Osteocyte (in vitro differentiated cells): ENCODE measurements around the gene SMCHD1. TPM values are rescaled to one million over a fixed set of nuclear protein-coding genes. Genes with fewer than 3 reads are reported as not detected.

ENCODE experiments used
- DNase-seq: peaks from one replicate; pipeline ENCODE4 v3.0.0; 2021; ENCODE audit warnings: mixed read lengths; ENCODE audit not compliant: unreplicated experiment; ENCODE audit errors: extremely low spot score
- H3K27ac Mint-ChIP-seq: one replicate; pipeline ENCODE4 v1.8.0; 2021; ENCODE audit warnings: mild to moderate bottlenecking, mixed read lengths; ENCODE audit not compliant: unreplicated experiment
- H3K27me3 Mint-ChIP-seq: one replicate; pipeline ENCODE4 v1.8.0; 2021; ENCODE audit warnings: mixed read lengths; ENCODE audit not compliant: unreplicated experiment
- H3K36me3 Mint-ChIP-seq: one replicate; pipeline ENCODE4 v1.8.0; 2021; ENCODE audit warnings: mixed read lengths; ENCODE audit not compliant: unreplicated experiment
- H3K4me1 Mint-ChIP-seq: one replicate; pipeline ENCODE4 v1.8.0; 2021; ENCODE audit warnings: mixed read lengths; ENCODE audit not compliant: unreplicated experiment
- H3K4me3 Mint-ChIP-seq: one replicate; pipeline ENCODE4 v1.8.0; 2021; ENCODE audit warnings: mild to moderate bottlenecking, moderate library complexity, mixed read lengths; ENCODE audit not compliant: unreplicated experiment
- H3K9me3 Mint-ChIP-seq: one replicate; pipeline ENCODE4 v1.8.0; 2021; ENCODE audit warnings: mixed read lengths; ENCODE audit not compliant: unreplicated experiment
- total RNA-seq: library from RNA; stranded (reverse); gene quantifications from 2 replicates; pipeline ENCODE4 v1.2.1, GENCODE V29; 2021
- TF ChIP-seq, protein P1 (sequence below): fragments of 200-600 bp; sonication (generic); IDR thresholded peaks from 2 replicates; pipeline ENCODE4 v1.5.0; 2021; ENCODE audit warnings: antibody characterized with exemption, mild to moderate bottlenecking, moderate library complexity

The SMCHD1 gene
- total RNA-seq, 1 donor from 2014 or later, result 58.1 TPM

DNA sequence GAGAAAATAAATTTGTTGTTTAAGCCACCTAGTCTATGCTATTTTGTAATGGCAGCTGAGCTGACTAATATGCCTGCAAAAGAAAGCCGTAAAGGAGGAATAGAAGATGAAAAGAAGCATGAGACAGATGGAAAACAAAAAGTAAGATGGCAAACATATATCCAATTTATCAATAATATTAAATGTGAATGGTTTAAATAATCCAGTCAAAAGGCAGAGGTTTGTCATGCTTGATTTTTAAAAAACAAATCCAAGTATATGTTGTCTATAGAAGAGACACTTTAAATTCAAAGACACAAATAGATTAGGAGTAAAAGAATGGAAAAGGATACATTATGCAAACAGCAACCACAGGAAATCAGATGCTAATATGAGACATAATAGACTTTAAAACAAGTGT is 155.9 kb downstream of the SMCHD1 start:
- TF ChIP-seq, protein P1, sequence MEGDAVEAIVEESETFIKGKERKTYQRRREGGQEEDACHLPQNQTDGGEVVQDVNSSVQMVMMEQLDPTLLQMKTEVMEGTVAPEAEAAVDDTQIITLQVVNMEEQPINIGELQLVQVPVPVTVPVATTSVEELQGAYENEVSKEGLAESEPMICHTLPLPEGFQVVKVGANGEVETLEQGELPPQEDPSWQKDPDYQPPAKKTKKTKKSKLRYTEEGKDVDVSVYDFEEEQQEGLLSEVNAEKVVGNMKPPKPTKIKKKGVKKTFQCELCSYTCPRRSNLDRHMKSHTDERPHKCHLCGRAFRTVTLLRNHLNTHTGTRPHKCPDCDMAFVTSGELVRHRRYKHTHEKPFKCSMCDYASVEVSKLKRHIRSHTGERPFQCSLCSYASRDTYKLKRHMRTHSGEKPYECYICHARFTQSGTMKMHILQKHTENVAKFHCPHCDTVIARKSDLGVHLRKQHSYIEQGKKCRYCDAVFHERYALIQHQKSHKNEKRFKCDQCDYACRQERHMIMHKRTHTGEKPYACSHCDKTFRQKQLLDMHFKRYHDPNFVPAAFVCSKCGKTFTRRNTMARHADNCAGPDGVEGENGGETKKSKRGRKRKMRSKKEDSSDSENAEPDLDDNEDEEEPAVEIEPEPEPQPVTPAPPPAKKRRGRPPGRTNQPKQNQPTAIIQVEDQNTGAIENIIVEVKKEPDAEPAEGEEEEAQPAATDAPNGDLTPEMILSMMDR, result no peak
- Mint-ChIP-seq H3K4me3 (no peak overlapping the region), H3K4me1 (peaks cover 6% of the 10 kb centered on the region), H3K27me3 (no peaks in the 10 kb centered on the region), H3K9me3 (peaks cover 38% of the 10 kb centered on the region), H3K27ac (no peak overlapping the region), H3K36me3 (peaks cover 3% of the 10 kb centered on the region)
- DNase-seq, result no peak

DNA sequence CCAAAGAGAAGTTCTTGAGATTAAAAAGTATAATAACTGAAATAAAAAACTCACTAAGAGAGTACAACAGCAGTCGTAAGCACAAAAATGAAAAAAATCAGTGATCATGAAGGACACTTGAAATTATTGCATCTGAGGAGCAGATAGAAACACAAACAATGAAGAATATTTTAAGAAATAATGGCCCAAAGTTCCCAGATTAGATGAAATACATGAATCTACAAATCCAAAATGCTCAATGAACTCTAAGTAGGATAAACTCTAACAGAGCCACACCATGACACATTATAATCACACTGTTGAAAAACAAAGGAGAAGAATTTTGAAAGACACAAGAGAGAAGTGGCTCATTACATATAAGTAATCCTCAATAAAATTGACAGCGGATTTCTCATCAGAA is 159.4 kb downstream of the SMCHD1 start:
- TF ChIP-seq, protein P1, result no peak
- Mint-ChIP-seq H3K9me3 (peaks cover 44% of the 10 kb centered on the region), H3K4me1 (no peaks in the 10 kb centered on the region), H3K36me3 (peaks cover 3% of the 10 kb centered on the region), H3K27ac (no peak overlapping the region), H3K27me3 (peaks cover 4% of the 10 kb centered on the region), H3K4me3 (no peak overlapping the region)
- DNase-seq, result no peak

DNA sequence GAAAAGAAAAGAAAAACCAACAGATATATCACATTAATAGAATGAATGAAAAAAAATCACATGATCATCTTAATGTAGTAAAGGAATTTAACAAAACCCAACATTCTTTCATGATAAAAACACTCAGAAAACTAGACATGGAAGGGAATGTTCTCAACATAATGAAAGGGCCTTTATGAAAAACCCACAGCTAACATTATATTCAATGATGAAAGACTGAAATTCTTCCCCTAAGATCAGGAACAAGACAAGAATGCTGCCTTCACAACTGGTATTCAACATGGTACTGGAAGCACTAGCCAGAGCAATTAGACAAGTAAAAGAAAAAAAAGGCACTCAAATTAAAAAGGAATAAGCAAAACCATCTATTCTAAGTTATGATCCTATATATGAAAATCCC is 162.8 kb downstream of the SMCHD1 start:
- H3K4me1 Mint-ChIP-seq, result no peaks in the 10 kb centered on the region
- peaks cover 22% of the 10 kb centered on the region for H3K9me3 Mint-ChIP-seq
- DNase-seq, result no peak
- no peaks in the 10 kb centered on the region for H3K36me3 Mint-ChIP-seq
- H3K27me3 Mint-ChIP-seq, result peaks cover 7% of the 10 kb centered on the region
- H3K27ac Mint-ChIP-seq, result no peak overlapping the region
- TF ChIP-seq, protein P1, result no peak
- H3K4me3 Mint-ChIP-seq, result no peak overlapping the region

GRCh38 chr18:2821695-2822094 is 166.2 kb downstream of the SMCHD1 start:
- Mint-ChIP-seq H3K36me3 (no peaks in the 10 kb centered on the region), H3K4me1 (no peaks in the 10 kb centered on the region), H3K4me3 (no peak overlapping the region), H3K27ac (no peak overlapping the region), H3K27me3 (peaks cover 10% of the 10 kb centered on the region), H3K9me3 (peaks cover 7% of the 10 kb centered on the region)
- no peak for DNase-seq
- TF ChIP-seq, protein P1, result no peak

- peaks cover 10% of the 10 kb centered on the region for H3K27me3 Mint-ChIP-seq
- no peaks in the 10 kb centered on the region for H3K36me3 Mint-ChIP-seq
- TF ChIP-seq, protein P1, result no peak
- no peak overlapping the region for H3K4me3 Mint-ChIP-seq
- no peak for DNase-seq
- no peaks in the 10 kb centered on the region for H3K4me1 Mint-ChIP-seq
- peaks cover 7% of the 10 kb centered on the region for H3K9me3 Mint-ChIP-seq
- H3K27ac Mint-ChIP-seq, result no peak overlapping the region
Measured at GRCh38 chr18:2822213-2822921, 166.8 kb downstream of the SMCHD1 start.
